HepG2 (cell line): Measurements from ENCODE around the gene STK10. TPM values are rescaled to one million over a fixed set of nuclear protein-coding genes. Genes with fewer than 3 reads are reported as not detected.

Experiments
- AGO2 ChIP-seq: fragments of 200-400 bp; formaldehyde crosslinking; optimal IDR thresholded peaks from 2 replicates; pipeline ENCODE3; 2017; ENCODE audit warnings: mild to moderate bottlenecking, low read depth, low read length, moderate library complexity
- HNF1A ChIP-seq, 2 experiments: sonication (generic) in 1 of 2; formaldehyde crosslinking in 1 of 2; IDR thresholded peaks; 2 replicates each; pipeline versions ENCODE4 v1.4.0 to v1.6.1; 2016 to 2020; ENCODE audit warnings: borderline replicate concordance in 1 of 2, low read depth in 1 of 2, mild to moderate bottlenecking in 1 of 2, missing genetic modification reagents in 1 of 2
- MAX ChIP-seq: IDR thresholded peaks from 2 replicates; pipeline ENCODE4 v1.6.1; 2012; ENCODE audit warnings: inconsistent platforms
- MEIS2 ChIP-seq: sonication (generic); formaldehyde crosslinking; IDR thresholded peaks from 2 replicates; pipeline ENCODE4 v1.9.0; 2021; ENCODE audit warnings: mild to moderate bottlenecking, missing genetic modification reagents
- NFE2L1 ChIP-seq: sonication (generic); formaldehyde crosslinking; IDR thresholded peaks from 2 replicates; pipeline ENCODE4 v1.4.0; 2020; ENCODE audit warnings: missing genetic modification reagents, mild to moderate bottlenecking, borderline replicate concordance
- NPAS2 ChIP-seq: sonication (generic); formaldehyde crosslinking; IDR thresholded peaks from 2 replicates; pipeline ENCODE4 v1.8.0; 2022; ENCODE audit warnings: mild to moderate bottlenecking, missing genetic modification reagents, borderline replicate concordance
- SOX6 ChIP-seq, 2 experiments: fragments of 450-650 bp in 1 of 2; sonication (generic) in 1 of 2; formaldehyde crosslinking in 1 of 2; IDR thresholded peaks; 2 replicates each; pipeline versions ENCODE4 v1.4.0 to v1.6.1; 2017 to 2020; ENCODE audit warnings: antibody characterized with exemption in 1 of 2, mild to moderate bottlenecking in 1 of 2, missing genetic modification reagents in 1 of 2
- STAG1 ChIP-seq: sonication (generic); formaldehyde crosslinking; IDR thresholded peaks from 2 replicates; pipeline ENCODE4 v1.4.0; 2020; ENCODE audit warnings: missing genetic modification reagents
- ZBTB20 ChIP-seq: sonication (generic); formaldehyde crosslinking; IDR thresholded peaks from 2 replicates; pipeline ENCODE4 v1.8.1; 2023; ENCODE audit warnings: missing genetic modification reagents, low read depth, mild to moderate bottlenecking, borderline replicate concordance
- ZFX ChIP-seq: sonication (generic); formaldehyde crosslinking; IDR thresholded peaks from 2 replicates; pipeline ENCODE4 v1.4.0; 2020; ENCODE audit warnings: mild to moderate bottlenecking, low read depth, missing genetic modification reagents, moderate library complexity
- ZFYVE20 ChIP-seq: sonication (generic); formaldehyde crosslinking; IDR thresholded peaks from 2 replicates; pipeline ENCODE4 v1.8.0; 2023; ENCODE audit warnings: low read depth, mild to moderate bottlenecking, moderate library complexity, missing genetic modification reagents, borderline replicate concordance
- ZMYM2 ChIP-seq: sonication (generic); formaldehyde crosslinking; IDR thresholded peaks from 2 replicates; pipeline ENCODE4 v1.8.0; 2022; ENCODE audit warnings: mild to moderate bottlenecking, missing genetic modification reagents
- ZNF335 ChIP-seq: sonication (generic); formaldehyde crosslinking; IDR thresholded peaks from 2 replicates; pipeline ENCODE4 v1.4.0; 2020; ENCODE audit warnings: missing genetic modification reagents
- ZNF605 ChIP-seq: sonication (generic); formaldehyde crosslinking; IDR thresholded peaks from 2 replicates; pipeline ENCODE4 v1.8.0; 2022; ENCODE audit warnings: mild to moderate bottlenecking, missing genetic modification reagents
- ZNF724P ChIP-seq: sonication (generic); formaldehyde crosslinking; IDR thresholded peaks from 2 replicates; pipeline ENCODE4 v1.8.0; 2022; ENCODE audit warnings: missing genetic modification reagents, borderline replicate concordance
- ZNF746 ChIP-seq: sonication (generic); formaldehyde crosslinking; IDR thresholded peaks from 2 replicates; pipeline ENCODE4 v1.8.0; 2022; ENCODE audit warnings: mild to moderate bottlenecking, missing genetic modification reagents
- polyA plus RNA-seq, 8 experiments: library from polyadenylated mRNA; depleted of rRNA in 3 of 8; stranded (reverse) in 7 of 8; unstranded in 1 of 8; fragments of >200 nt; fragmentation: Illumina TruSeq in 4 of 8; extraction: Trizol in 4 of 8; gene quantifications; 2 replicates each; pipeline versions ENCODE4 v1.2.1 to v1.2.3, GENCODE V29; 2011 to 2016; ENCODE audit warnings: low read depth in 4 of 8, missing spikeins in 1 of 8, mixed read lengths in 1 of 8; ENCODE audit not compliant: insufficient read depth in 1 of 8
- total RNA-seq, 5 experiments: library from RNA; depleted of rRNA; stranded (reverse); fragments of >200 nt; fragmentation: Illumina TruSeq; extraction: Trizol; gene quantifications; 2 replicates each; pipeline ENCODE4 v1.2.3, GENCODE V29; 2016; ENCODE audit warnings: low read depth in 1 of 5
- TF ChIP-seq, protein P1 (sequence below): fragments of 450-650 bp; IDR thresholded peaks from 2 replicates; pipeline ENCODE4 v1.6.1; 2017
- TF ChIP-seq, protein P2 (sequence below): IDR thresholded peaks from 2 replicates; pipeline ENCODE4 v1.6.1; 2016
- TF ChIP-seq, protein P3 (sequence below): sonication (generic); formaldehyde crosslinking; IDR thresholded peaks from 2 replicates; pipeline ENCODE4 v1.5.0; 2020; ENCODE audit warnings: mild to moderate bottlenecking, missing genetic modification reagents
- TF ChIP-seq, protein P4 (sequence below): IDR thresholded peaks from 2 replicates; pipeline ENCODE4 v1.6.1; 2018; ENCODE audit warnings: missing genetic modification reagents

Gene STK10
- total and polyA plus RNA-seq, 2 of the 13 experiments (the other 11 are each of a cell fraction or from before 2014, with no cell fraction given) = 7.0 to 7.2 TPM

GRCh38 chr5:172156541-172156994, 31.5 kb downstream of the STK10 start (continued):
- TF ChIP-seq SOX6 (IDR thresholded peaks at IDR 0.05) (no peak), SOX6 (CRISPR knock-in tag; IDR thresholded peaks at IDR 0.05) (peak; percentile 98), ZMYM2 (no peak), ZNF746 (no peak), AGO2 (no peak), ZBTB20 (no peak; the same call in 1 of the 2 replicates), ZFX (CRISPR knock-in tag) (peak; percentile 68), HNF1A (IDR thresholded peaks at IDR 0.05; ENCODE audit: low read depth) (no peak), HNF1A (CRISPR knock-in tag; IDR thresholded peaks at IDR 0.05; ENCODE audit: borderline replicate concordance) (no peak), ZNF605 (CRISPR knock-in tag) (no peak), MEIS2 (CRISPR knock-in tag) (no peak), ZNF335 (no peak), MAX (peak; percentile 81), ZFYVE20 (CRISPR knock-in tag) (no peak), NPAS2 (no peak), NFE2L1 (CRISPR knock-in tag) (no peak), ZNF724P (CRISPR knock-in tag) (no peak), STAG1 (CRISPR knock-in tag) (no peak)
- TF ChIP-seq, protein P1, sequence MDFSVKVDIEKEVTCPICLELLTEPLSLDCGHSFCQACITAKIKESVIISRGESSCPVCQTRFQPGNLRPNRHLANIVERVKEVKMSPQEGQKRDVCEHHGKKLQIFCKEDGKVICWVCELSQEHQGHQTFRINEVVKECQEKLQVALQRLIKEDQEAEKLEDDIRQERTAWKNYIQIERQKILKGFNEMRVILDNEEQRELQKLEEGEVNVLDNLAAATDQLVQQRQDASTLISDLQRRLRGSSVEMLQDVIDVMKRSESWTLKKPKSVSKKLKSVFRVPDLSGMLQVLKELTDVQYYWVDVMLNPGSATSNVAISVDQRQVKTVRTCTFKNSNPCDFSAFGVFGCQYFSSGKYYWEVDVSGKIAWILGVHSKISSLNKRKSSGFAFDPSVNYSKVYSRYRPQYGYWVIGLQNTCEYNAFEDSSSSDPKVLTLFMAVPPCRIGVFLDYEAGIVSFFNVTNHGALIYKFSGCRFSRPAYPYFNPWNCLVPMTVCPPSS = no peak
- TF ChIP-seq, protein P2, sequence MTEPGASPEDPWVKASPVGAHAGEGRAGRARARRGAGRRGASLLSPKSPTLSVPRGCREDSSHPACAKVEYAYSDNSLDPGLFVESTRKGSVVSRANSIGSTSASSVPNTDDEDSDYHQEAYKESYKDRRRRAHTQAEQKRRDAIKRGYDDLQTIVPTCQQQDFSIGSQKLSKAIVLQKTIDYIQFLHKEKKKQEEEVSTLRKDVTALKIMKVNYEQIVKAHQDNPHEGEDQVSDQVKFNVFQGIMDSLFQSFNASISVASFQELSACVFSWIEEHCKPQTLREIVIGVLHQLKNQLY (CRISPR knock-in tag) = no peak
- TF ChIP-seq, protein P3, sequence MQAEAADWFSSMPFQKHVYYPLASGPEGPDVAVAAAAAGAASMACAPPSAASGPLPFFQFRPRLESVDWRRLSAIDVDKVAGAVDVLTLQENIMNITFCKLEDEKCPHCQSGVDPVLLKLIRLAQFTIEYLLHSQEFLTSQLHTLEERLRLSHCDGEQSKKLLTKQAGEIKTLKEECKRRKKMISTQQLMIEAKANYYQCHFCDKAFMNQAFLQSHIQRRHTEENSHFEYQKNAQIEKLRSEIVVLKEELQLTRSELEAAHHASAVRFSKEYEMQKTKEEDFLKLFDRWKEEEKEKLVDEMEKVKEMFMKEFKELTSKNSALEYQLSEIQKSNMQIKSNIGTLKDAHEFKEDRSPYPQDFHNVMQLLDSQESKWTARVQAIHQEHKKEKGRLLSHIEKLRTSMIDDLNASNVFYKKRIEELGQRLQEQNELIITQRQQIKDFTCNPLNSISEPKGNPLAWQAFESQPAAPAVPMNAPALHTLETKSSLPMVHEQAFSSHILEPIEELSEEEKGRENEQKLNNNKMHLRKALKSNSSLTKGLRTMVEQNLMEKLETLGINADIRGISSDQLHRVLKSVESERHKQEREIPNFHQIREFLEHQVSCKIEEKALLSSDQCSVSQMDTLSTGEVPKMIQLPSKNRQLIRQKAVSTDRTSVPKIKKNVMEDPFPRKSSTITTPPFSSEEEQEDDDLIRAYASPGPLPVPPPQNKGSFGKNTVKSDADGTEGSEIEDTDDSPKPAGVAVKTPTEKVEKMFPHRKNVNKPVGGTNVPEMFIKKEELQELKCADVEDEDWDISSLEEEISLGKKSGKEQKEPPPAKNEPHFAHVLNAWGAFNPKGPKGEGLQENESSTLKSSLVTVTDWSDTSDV (CRISPR knock-in tag) = no peak
- TF ChIP-seq, protein P4, sequence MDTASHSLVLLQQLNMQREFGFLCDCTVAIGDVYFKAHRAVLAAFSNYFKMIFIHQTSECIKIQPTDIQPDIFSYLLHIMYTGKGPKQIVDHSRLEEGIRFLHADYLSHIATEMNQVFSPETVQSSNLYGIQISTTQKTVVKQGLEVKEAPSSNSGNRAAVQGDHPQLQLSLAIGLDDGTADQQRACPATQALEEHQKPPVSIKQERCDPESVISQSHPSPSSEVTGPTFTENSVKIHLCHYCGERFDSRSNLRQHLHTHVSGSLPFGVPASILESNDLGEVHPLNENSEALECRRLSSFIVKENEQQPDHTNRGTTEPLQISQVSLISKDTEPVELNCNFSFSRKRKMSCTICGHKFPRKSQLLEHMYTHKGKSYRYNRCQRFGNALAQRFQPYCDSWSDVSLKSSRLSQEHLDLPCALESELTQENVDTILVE (CRISPR knock-in tag) = 0 out of 2 replicates have a peak, but pooled peaks have one; percentile 30
